Measurements from ENCODE around the gene TEKT3.

DNA sequence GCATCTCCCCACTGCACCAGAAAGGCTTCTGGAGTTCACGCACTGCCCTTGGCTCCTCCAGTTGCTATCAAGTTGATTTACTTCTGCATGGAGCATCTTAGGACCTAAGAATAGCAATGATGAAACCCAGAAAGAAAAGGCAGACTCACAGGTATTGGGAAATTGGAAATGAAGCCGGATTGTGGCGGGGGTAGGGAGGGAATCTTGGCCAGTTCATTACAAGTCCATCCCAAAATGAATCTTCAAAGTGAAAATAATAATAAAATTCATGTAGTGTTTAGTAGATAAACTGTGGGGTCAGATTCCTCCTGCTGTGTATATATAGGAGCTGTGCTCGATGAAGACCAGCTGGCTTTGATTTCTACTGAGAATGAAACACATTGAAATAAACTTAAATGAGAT lies 33.7 kb downstream of the TEKT3 start:
- TF ChIP-seq, protein P1, sequence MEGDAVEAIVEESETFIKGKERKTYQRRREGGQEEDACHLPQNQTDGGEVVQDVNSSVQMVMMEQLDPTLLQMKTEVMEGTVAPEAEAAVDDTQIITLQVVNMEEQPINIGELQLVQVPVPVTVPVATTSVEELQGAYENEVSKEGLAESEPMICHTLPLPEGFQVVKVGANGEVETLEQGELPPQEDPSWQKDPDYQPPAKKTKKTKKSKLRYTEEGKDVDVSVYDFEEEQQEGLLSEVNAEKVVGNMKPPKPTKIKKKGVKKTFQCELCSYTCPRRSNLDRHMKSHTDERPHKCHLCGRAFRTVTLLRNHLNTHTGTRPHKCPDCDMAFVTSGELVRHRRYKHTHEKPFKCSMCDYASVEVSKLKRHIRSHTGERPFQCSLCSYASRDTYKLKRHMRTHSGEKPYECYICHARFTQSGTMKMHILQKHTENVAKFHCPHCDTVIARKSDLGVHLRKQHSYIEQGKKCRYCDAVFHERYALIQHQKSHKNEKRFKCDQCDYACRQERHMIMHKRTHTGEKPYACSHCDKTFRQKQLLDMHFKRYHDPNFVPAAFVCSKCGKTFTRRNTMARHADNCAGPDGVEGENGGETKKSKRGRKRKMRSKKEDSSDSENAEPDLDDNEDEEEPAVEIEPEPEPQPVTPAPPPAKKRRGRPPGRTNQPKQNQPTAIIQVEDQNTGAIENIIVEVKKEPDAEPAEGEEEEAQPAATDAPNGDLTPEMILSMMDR (IDR thresholded peaks at IDR 0.05), result no peak
- no peak for TF ChIP-seq POLR2A (IDR thresholded peaks at IDR 0.05)

Measured in esophagus squamous epithelium (tissue), 4 donors.